ENCODE measurements around the gene SGSM1. TPM values are rescaled to one million over a fixed set of nuclear protein-coding genes. Genes with fewer than 3 reads are reported as not detected.

Gene SGSM1
- total and polyA plus RNA-seq, 5 donors from 2014 or later = 0.09 to 2.9 (median 0.44) TPM; not detected in 1

- H3K27me3 ChIP-seq (ENCODE audit: control insufficient read depth, insufficient read depth, low read length) = no peaks in the 10 kb centered on the region
- no peak overlapping the region for H3K27ac Mint-ChIP-seq
- no peak overlapping the region for H3K27ac ChIP-seq (ENCODE audit: insufficient read depth, low read length, poor library complexity, severe bottlenecking)
- H3K36me3 Mint-ChIP-seq = no peaks in the 10 kb centered on the region
- H3K9me3 ChIP-seq (ENCODE audit: control insufficient read depth in 2 of 2, low read length in 2 of 2) = no peaks in the 10 kb centered on the region
- no peak for DNase-seq
- ATAC-seq (ENCODE audit: low read depth in 2 of 2) = no peak
- H3K36me3 ChIP-seq (ENCODE audit: control insufficient read depth, insufficient read depth, low read length) = no peaks in the 10 kb centered on the region
- peaks cover 0 to 3% (median 0%) of the 10 kb centered on the region in 4 donors for H3K4me1 Mint-ChIP-seq
- H3K27me3 Mint-ChIP-seq = peaks cover 4% of the 10 kb centered on the region
- no peaks in the 10 kb centered on the region for H3K4me1 ChIP-seq (ENCODE audit: control insufficient read depth, insufficient read depth, low read length, poor library complexity, severe bottlenecking)
- H3K9me3 Mint-ChIP-seq = peaks cover 0 to 2% (median 0%) of the 10 kb centered on the region in 7 donors
- no peak overlapping the region for H3K4me3 ChIP-seq (ENCODE audit: low read depth, low read length)
- H3K4me3 Mint-ChIP-seq = no peak overlapping the region
Measured at GRCh38 chr22:24847490-24847889, 41.5 kb downstream of the SGSM1 start.

- no peaks in the 10 kb centered on the region for H3K27me3 ChIP-seq (ENCODE audit: control insufficient read depth, insufficient read depth, low read length)
- Mint-ChIP-seq H3K36me3 (no peaks in the 10 kb centered on the region), H3K27me3 (peaks cover 4% of the 10 kb centered on the region), H3K4me1 (peaks cover 0 to 3% (median 0%) of the 10 kb centered on the region in 4 donors), H3K9me3 (peaks cover 0 to 2% (median 0%) of the 10 kb centered on the region in 7 donors), H3K27ac (no peak overlapping the region), H3K4me3 (no peak overlapping the region)
- H3K4me3 ChIP-seq (ENCODE audit: low read depth, low read length) = no peak overlapping the region
- H3K4me1 ChIP-seq (ENCODE audit: control insufficient read depth, insufficient read depth, low read length, poor library complexity, severe bottlenecking) = no peaks in the 10 kb centered on the region
- H3K9me3 ChIP-seq (ENCODE audit: control insufficient read depth in 2 of 2, low read length in 2 of 2) = no peaks in the 10 kb centered on the region
- H3K27ac ChIP-seq (ENCODE audit: insufficient read depth, low read length, poor library complexity, severe bottlenecking) = no peak overlapping the region
- DNase-seq = no peak
- ATAC-seq (ENCODE audit: low read depth in 2 of 2) = no peak
- no peaks in the 10 kb centered on the region for H3K36me3 ChIP-seq (ENCODE audit: control insufficient read depth, insufficient read depth, low read length)
Measured at GRCh38 chr22:24848559-24849168, 42.7 kb downstream of the SGSM1 start.

- no peaks in the 10 kb centered on the region for H3K36me3 ChIP-seq (ENCODE audit: control insufficient read depth, insufficient read depth, low read length)
- Mint-ChIP-seq H3K36me3 (peaks cover 3% of the 10 kb centered on the region), H3K4me1 (no peaks in the 10 kb centered on the region), H3K4me3 (no peak overlapping the region), H3K27me3 (no peaks in the 10 kb centered on the region), H3K27ac (peak overlapping the region in 1 of 3 donors; percentile 4), H3K9me3 (peaks cover 0 to 4% (median 0%) of the 10 kb centered on the region in 7 donors)
- no peak overlapping the region for H3K27ac ChIP-seq (ENCODE audit: insufficient read depth, low read length, poor library complexity, severe bottlenecking)
- no peaks in the 10 kb centered on the region for H3K27me3 ChIP-seq (ENCODE audit: control insufficient read depth, insufficient read depth, low read length)
- ATAC-seq (ENCODE audit: low read depth in 2 of 2) (no peak), DNase-seq (no peak)
- H3K4me3 ChIP-seq (ENCODE audit: low read depth, low read length) = no peak overlapping the region
- no peaks in the 10 kb centered on the region for H3K4me1 ChIP-seq (ENCODE audit: control insufficient read depth, insufficient read depth, low read length, poor library complexity, severe bottlenecking)
- no peaks in the 10 kb centered on the region for H3K9me3 ChIP-seq (ENCODE audit: control insufficient read depth in 2 of 2, low read length in 2 of 2)
Measured at GRCh38 chr22:24855794-24856193, 49.8 kb downstream of the SGSM1 start.

DNA sequence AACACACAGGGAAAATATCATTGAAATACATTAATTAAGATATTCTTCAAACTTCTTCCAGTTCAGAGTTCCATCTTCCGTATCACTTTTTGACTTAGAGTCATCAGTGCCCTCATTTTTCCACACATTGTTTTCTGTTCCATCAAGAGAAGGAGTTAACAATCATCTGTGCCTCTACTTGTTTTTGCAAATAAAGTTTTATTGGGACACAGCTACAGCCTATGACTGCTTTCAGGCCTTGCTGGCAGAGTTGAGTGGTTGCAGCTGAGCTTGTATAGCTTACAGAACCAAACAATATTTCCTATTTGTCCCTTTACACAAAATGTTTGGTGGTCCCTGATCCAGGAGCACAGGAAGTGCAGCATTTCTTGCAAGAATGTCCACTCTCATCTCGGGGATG is 51.6 kb downstream of the SGSM1 start:
- Mint-ChIP-seq H3K27me3 (no peaks in the 10 kb centered on the region), H3K9me3 (peaks cover 0 to 4% (median 0%) of the 10 kb centered on the region in 7 donors)

GRCh38 chr22:24859587-24859986 is 53.6 kb downstream of the SGSM1 start:
- no peaks in the 10 kb centered on the region for H3K4me1 ChIP-seq (ENCODE audit: control insufficient read depth, insufficient read depth, low read length, poor library complexity, severe bottlenecking)
- no peak overlapping the region for H3K4me3 ChIP-seq (ENCODE audit: low read depth, low read length)
- H3K27ac ChIP-seq (ENCODE audit: insufficient read depth, low read length, poor library complexity, severe bottlenecking) = no peak overlapping the region
- no peaks in the 10 kb centered on the region for H3K27me3 ChIP-seq (ENCODE audit: control insufficient read depth, insufficient read depth, low read length)
- ATAC-seq (ENCODE audit: low read depth in 2 of 2) = no peak
- H3K36me3 ChIP-seq (ENCODE audit: control insufficient read depth, insufficient read depth, low read length) = no peaks in the 10 kb centered on the region
- Mint-ChIP-seq H3K9me3 (peaks cover 0 to 4% (median 0%) of the 10 kb centered on the region in 7 donors), H3K36me3 (peaks cover 3% of the 10 kb centered on the region), H3K27ac (no peak overlapping the region), H3K4me1 (no peaks in the 10 kb centered on the region), H3K4me3 (no peak overlapping the region), H3K27me3 (no peaks in the 10 kb centered on the region)
- H3K9me3 ChIP-seq (ENCODE audit: control insufficient read depth in 2 of 2, low read length in 2 of 2) = no peaks in the 10 kb centered on the region
- DNase-seq = no peak

More for the DNA sequence above, 51.6 kb downstream of the SGSM1 start:
- no peak overlapping the region for H3K4me3 Mint-ChIP-seq
- Histone ChIP-seq H3K4me1 (ENCODE audit: control insufficient read depth, insufficient read depth, low read length, poor library complexity, severe bottlenecking) (no peaks in the 10 kb centered on the region), H3K27me3 (ENCODE audit: control insufficient read depth, insufficient read depth, low read length) (no peaks in the 10 kb centered on the region), H3K36me3 (ENCODE audit: control insufficient read depth, insufficient read depth, low read length) (no peaks in the 10 kb centered on the region), H3K27ac (ENCODE audit: insufficient read depth, low read length, poor library complexity, severe bottlenecking) (no peak overlapping the region), H3K4me3 (ENCODE audit: low read depth, low read length) (no peak overlapping the region), H3K9me3 (ENCODE audit: control insufficient read depth in 2 of 2, low read length in 2 of 2) (no peaks in the 10 kb centered on the region)
- no peaks in the 10 kb centered on the region for H3K4me1 Mint-ChIP-seq
- H3K27ac Mint-ChIP-seq = no peak overlapping the region
- ATAC-seq (ENCODE audit: low read depth in 2 of 2) = no peak
- no peak for DNase-seq
- H3K36me3 Mint-ChIP-seq = peaks cover 3% of the 10 kb centered on the region

DNA sequence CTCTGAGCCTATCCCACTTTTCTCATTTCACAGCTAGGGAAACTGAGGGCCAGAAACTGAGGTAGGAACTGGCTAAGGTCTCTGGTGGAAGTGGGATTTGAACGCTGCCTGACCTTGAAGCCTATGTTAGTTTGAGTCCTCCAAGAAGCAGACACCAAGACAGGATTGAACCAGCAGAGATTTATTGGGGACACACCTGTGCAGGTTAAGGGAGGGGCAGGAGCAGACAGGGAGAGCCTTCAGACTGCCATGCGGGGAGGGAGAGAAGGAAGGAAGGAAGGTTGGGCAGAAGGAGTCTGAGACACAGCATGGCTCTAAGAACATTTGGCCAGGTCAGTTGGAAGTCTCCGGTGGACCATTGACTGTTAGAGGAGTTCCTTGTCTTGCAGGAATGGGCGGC is 59.5 kb downstream of the SGSM1 start:
- no peaks in the 10 kb centered on the region for H3K4me1 ChIP-seq (ENCODE audit: control insufficient read depth, insufficient read depth, low read length, poor library complexity, severe bottlenecking)
- Mint-ChIP-seq H3K4me3 (no peak overlapping the region), H3K27ac (no peak overlapping the region), H3K36me3 (no peaks in the 10 kb centered on the region), H3K27me3 (peaks cover 11% of the 10 kb centered on the region), H3K4me1 (no peaks in the 10 kb centered on the region), H3K9me3 (peaks cover 0 to 2% (median 0%) of the 10 kb centered on the region in 7 donors)
- no peak overlapping the region for H3K4me3 ChIP-seq (ENCODE audit: low read depth, low read length)
- no peaks in the 10 kb centered on the region for H3K27me3 ChIP-seq (ENCODE audit: control insufficient read depth, insufficient read depth, low read length)
- H3K36me3 ChIP-seq (ENCODE audit: control insufficient read depth, insufficient read depth, low read length) = no peaks in the 10 kb centered on the region
- H3K27ac ChIP-seq (ENCODE audit: insufficient read depth, low read length, poor library complexity, severe bottlenecking) = no peak overlapping the region
- ATAC-seq (ENCODE audit: low read depth in 2 of 2) = no peak
- no peak for DNase-seq
- H3K9me3 ChIP-seq (ENCODE audit: control insufficient read depth in 2 of 2, low read length in 2 of 2) = no peaks in the 10 kb centered on the region

GRCh38 chr22:24867323-24868022 is 61.5 kb downstream of the SGSM1 start:
- Histone ChIP-seq H3K4me1 (ENCODE audit: control insufficient read depth, insufficient read depth, low read length, poor library complexity, severe bottlenecking) (no peaks in the 10 kb centered on the region), H3K36me3 (ENCODE audit: control insufficient read depth, insufficient read depth, low read length) (no peaks in the 10 kb centered on the region), H3K4me3 (ENCODE audit: low read depth, low read length) (no peak overlapping the region), H3K27ac (ENCODE audit: insufficient read depth, low read length, poor library complexity, severe bottlenecking) (no peak overlapping the region), H3K27me3 (ENCODE audit: control insufficient read depth, insufficient read depth, low read length) (no peaks in the 10 kb centered on the region), H3K9me3 (ENCODE audit: control insufficient read depth in 2 of 2, low read length in 2 of 2) (no peaks in the 10 kb centered on the region)
- Mint-ChIP-seq H3K27me3 (peaks cover 11% of the 10 kb centered on the region), H3K4me1 (no peaks in the 10 kb centered on the region), H3K36me3 (no peaks in the 10 kb centered on the region), H3K9me3 (peaks cover 0 to 2% (median 0%) of the 10 kb centered on the region in 7 donors), H3K4me3 (no peak overlapping the region), H3K27ac (no peak overlapping the region)
- DNase-seq (no peak), ATAC-seq (ENCODE audit: low read depth in 2 of 2) (no peak)

DNA sequence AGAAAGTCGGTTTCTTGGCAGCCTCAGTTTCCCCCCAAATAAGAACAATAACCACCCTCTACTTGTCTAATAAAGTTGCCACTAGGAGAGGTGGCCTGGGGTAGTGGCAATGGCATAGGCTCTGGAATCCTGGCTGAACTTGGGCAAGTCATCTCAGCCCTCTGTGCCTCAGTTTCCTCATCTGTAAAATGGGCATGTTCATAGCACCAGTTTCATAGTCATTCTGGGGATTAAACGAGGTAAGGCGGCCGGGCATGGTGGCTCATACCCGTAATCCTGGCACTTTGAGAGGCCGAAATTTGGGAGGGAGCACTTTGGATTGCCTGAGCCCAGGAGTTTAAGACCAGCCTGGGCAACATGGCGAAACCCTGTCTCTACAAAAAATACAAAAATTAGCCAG is 63.0 kb downstream of the SGSM1 start:
- no peak overlapping the region for H3K27ac Mint-ChIP-seq
- H3K36me3 Mint-ChIP-seq = no peaks in the 10 kb centered on the region
- Histone ChIP-seq H3K4me1 (ENCODE audit: control insufficient read depth, insufficient read depth, low read length, poor library complexity, severe bottlenecking) (no peaks in the 10 kb centered on the region), H3K27me3 (ENCODE audit: control insufficient read depth, insufficient read depth, low read length) (no peaks in the 10 kb centered on the region), H3K27ac (ENCODE audit: insufficient read depth, low read length, poor library complexity, severe bottlenecking) (no peak overlapping the region), H3K36me3 (ENCODE audit: control insufficient read depth, insufficient read depth, low read length) (no peaks in the 10 kb centered on the region), H3K4me3 (ENCODE audit: low read depth, low read length) (no peak overlapping the region), H3K9me3 (ENCODE audit: control insufficient read depth in 2 of 2, low read length in 2 of 2) (no peaks in the 10 kb centered on the region)
- peaks cover 0 to 2% (median 0%) of the 10 kb centered on the region in 7 donors for H3K9me3 Mint-ChIP-seq
- DNase-seq (no peak), ATAC-seq (ENCODE audit: low read depth in 2 of 2) (no peak)
- no peaks in the 10 kb centered on the region for H3K4me1 Mint-ChIP-seq
- H3K4me3 Mint-ChIP-seq = no peak overlapping the region
- H3K27me3 Mint-ChIP-seq = peaks cover 11% of the 10 kb centered on the region

Data from CD4-positive, CD25-positive, alpha-beta regulatory T cell (primary cell).